Measurements from ENCODE around the gene FLCN.
A peak's percentile ranks its signal among the peaks of the same experiment; 100 is the strongest.

Gene FLCN

GRCh38 chr17:17183744-17184143 is 53.2 kb downstream of the FLCN start:
- DNase-seq, result no peak

GRCh38 chr17:17182598-17183136 is 54.3 kb downstream of the FLCN start:
- DNase-seq, result no peak

- no peak for DNase-seq
Measured at GRCh38 chr17:17181666-17182597, 55.0 kb downstream of the FLCN start.

- peak; percentile 4 for DNase-seq
Measured at GRCh38 chr17:17180741-17181525, 56.0 kb downstream of the FLCN start.

- no peak for DNase-seq
Measured at GRCh38 chr17:17180141-17180603, 56.8 kb downstream of the FLCN start.

- no peak for DNase-seq
Measured at GRCh38 chr17:17179371-17179827, 57.6 kb downstream of the FLCN start.

- no peak for DNase-seq
Measured at GRCh38 chr17:17177176-17177575, 59.8 kb downstream of the FLCN start.

GRCh38 chr17:17176341-17176740 is 60.6 kb downstream of the FLCN start:
- no peak for DNase-seq

GRCh38 chr17:17175917-17176316 is 61.1 kb downstream of the FLCN start:
- no peak for DNase-seq

GRCh38 chr17:17175340-17175739 is 61.6 kb downstream of the FLCN start:
- no peak for DNase-seq

GRCh38 chr17:17173921-17174320 is 63.0 kb downstream of the FLCN start:
- DNase-seq, result no peak

GRCh38 chr17:17172990-17173389 is 64.0 kb downstream of the FLCN start:
- DNase-seq, result no peak

- no peak for DNase-seq
Measured at GRCh38 chr17:17172001-17172939, 64.7 kb downstream of the FLCN start.

GRCh38 chr17:17171186-17171585 is 65.8 kb downstream of the FLCN start:
- DNase-seq, result no peak

- no peak for DNase-seq
Measured at GRCh38 chr17:17170346-17170985, 66.5 kb downstream of the FLCN start.

GRCh38 chr17:17169396-17169795 is 67.6 kb downstream of the FLCN start:
- no peak for DNase-seq

- DNase-seq, result no peak
Measured at GRCh38 chr17:17168401-17168800, 68.6 kb downstream of the FLCN start.

GRCh38 chr17:17167986-17168385 is 69.0 kb downstream of the FLCN start:
- DNase-seq, result no peak

- no peak for DNase-seq
Measured at GRCh38 chr17:17167356-17167755, 69.6 kb downstream of the FLCN start.

- no peak for DNase-seq
Measured at GRCh38 chr17:17166446-17166845, 70.5 kb downstream of the FLCN start.

GRCh38 chr17:17165666-17166308 is 71.2 kb downstream of the FLCN start:
- no peak for DNase-seq

Data from NCI-H2029 treated with DMSO at 0.1 percent for 48 hours (cell line).